H1 (cell line): ENCODE measurements around the gene CCDC13. TPM values are rescaled to one million over a fixed set of nuclear protein-coding genes. Genes with fewer than 3 reads are reported as not detected.

Experiments used
- CHD7 ChIP-seq: fragments of 300-600 bp; sonication (generic); IDR thresholded peaks from 2 replicates; pipeline ENCODE4 v1.7.1; 2012; ENCODE audit warnings: low read length, moderate library complexity, mild to moderate bottlenecking, inconsistent platforms; ENCODE audit not compliant: insufficient replicate concordance
- EP300 ChIP-seq, 2 experiments: IDR thresholded peaks; 1 replicate in 1 of 2; 2 replicates in 1 of 2; pipeline ENCODE4 v1.6.1; 2011 to 2012; ENCODE audit warnings: low read depth in 2 of 2, low read length in 2 of 2, mild to moderate bottlenecking in 2 of 2, borderline replicate concordance in 1 of 2, inconsistent platforms in 1 of 2, moderate library complexity in 1 of 2
- JUN ChIP-seq: IDR thresholded peaks from 2 replicates; pipeline ENCODE4 v1.6.1; 2011; ENCODE audit warnings: low read depth, mild to moderate bottlenecking, improper control_type of control experiment, low read length
- JUND ChIP-seq: IDR thresholded peaks from 2 replicates; pipeline ENCODE4 v1.6.1; 2011; ENCODE audit warnings: mild to moderate bottlenecking, improper control_type of control experiment, low read length
- MAFK ChIP-seq: IDR thresholded peaks from 2 replicates; pipeline ENCODE4 v1.6.1; 2012; ENCODE audit warnings: low read depth, mild to moderate bottlenecking, improper control_type of control experiment, low read length
- RAD21 ChIP-seq, 2 experiments: IDR thresholded peaks in 1 of 2; conservative IDR thresholded peaks in 1 of 2; 2 replicates each; pipeline ENCODE4 v1.6.1; 2011; ENCODE audit warnings: low read depth in 2 of 2, low read length in 2 of 2, improper control_type of control experiment in 1 of 2, inconsistent platforms in 1 of 2, mild to moderate bottlenecking in 1 of 2, moderate library complexity in 1 of 2
- SP2 ChIP-seq: IDR thresholded peaks from 2 replicates; pipeline ENCODE4 v1.6.1; 2012; ENCODE audit warnings: mild to moderate bottlenecking, low read length, inconsistent platforms
- SP4 ChIP-seq: IDR thresholded peaks from 2 replicates; pipeline ENCODE4 v1.6.1; 2012; ENCODE audit warnings: low read length, inconsistent platforms
- TCF12 ChIP-seq: IDR thresholded peaks from 2 replicates; pipeline ENCODE4 v1.6.1; 2011; ENCODE audit warnings: low read depth, mild to moderate bottlenecking, low read length
- polyA plus RNA-seq, 7 experiments: library from polyadenylated mRNA; depleted of rRNA in 3 of 7; stranded (reverse) in 5 of 7; unstranded in 2 of 7; fragments of >200 nt in 5 of 7; fragments of 200-250 nt in 2 of 7; gene quantifications; 1 replicate in 5 of 7; 2 replicates in 1 of 7; 4 replicates in 1 of 7; pipeline versions ENCODE4 v1.2.1 to v1.2.3, GENCODE V29; 2011 to 2013; ENCODE audit warnings: missing spikeins in 2 of 7, mixed read lengths in 2 of 7
- total RNA-seq: library from RNA; stranded (reverse); fragmentation: NEBNext Ultra II Directional; extraction: Animal tissue kit (Norgen Biotek cat#: 25700); gene quantifications from 2 replicates; pipeline ENCODE4 v1.2.1, GENCODE V29; 2021

Gene CCDC13
- total and polyA plus RNA-seq, 2 of the 8 experiments (the other 6 are each of a cell fraction or from before 2014, with no cell fraction given): 0.06 TPM; not detected in 1

GRCh38 chr3:42753757-42754156, 19.3 kb downstream of the CCDC13 start (continued):
- TF ChIP-seq CHD7 (no peak), TCF12 (no peak), JUND (no peak), EP300 (IDR thresholded peaks at IDR 0.05; ENCODE audit: borderline replicate concordance in 1 of 2, low read depth in 2 of 2, low read length in 2 of 2) (no peak), SP2 (no peak), JUN (no peak), MAFK (no peak), RAD21 (IDR thresholded peaks at IDR 0.05 in 1 of 2, conservative IDR thresholded peaks at IDR 0.05 in 1 of 2; ENCODE audit: low read depth in 2 of 2, low read length in 2 of 2) (no peak), SP4 (no peak)
